K562 (cell line): ENCODE results near the gene HEY2. TPM values are rescaled to one million over a fixed set of nuclear protein-coding genes. Genes with fewer than 3 reads are reported as not detected.

Experiments used
- CCAR2 ChIP-seq: fragments of 200-400 bp; formaldehyde crosslinking; IDR thresholded peaks from 2 replicates; pipeline ENCODE4 v1.6.1; 2017; ENCODE audit warnings: mild to moderate bottlenecking, low read depth, low read length
- CHCHD3 ChIP-seq: fragments of 250-450 bp; sonication (Bioruptor Pico); IDR thresholded peaks from 2 replicates; pipeline ENCODE4 v2.1.2; 2022; ENCODE audit warnings: mild to moderate bottlenecking
- CXXC5 ChIP-seq: fragments of 250-450 bp; sonication (Bioruptor Pico); IDR thresholded peaks from 2 replicates; pipeline ENCODE4 v1.8.0; 2022; ENCODE audit warnings: inconsistent platforms, mild to moderate bottlenecking, moderate library complexity
- DACH1 ChIP-seq: fragments of 450-650 bp; IDR thresholded peaks from 2 replicates; pipeline ENCODE4 v1.6.1; 2018; ENCODE audit not compliant: partially characterized antibody
- DNMT1 ChIP-seq: fragments of 450-650 bp; IDR thresholded peaks from 2 replicates; pipeline ENCODE4 v1.6.1; 2016; ENCODE audit warnings: antibody characterized with exemption, mild to moderate bottlenecking
- FOXJ3 ChIP-seq: sonication (generic); formaldehyde crosslinking; IDR thresholded peaks from 2 replicates; pipeline ENCODE4 v1.4.0; 2020; ENCODE audit warnings: mild to moderate bottlenecking, missing genetic modification reagents
- FOXP4 ChIP-seq: sonication (generic); formaldehyde crosslinking; IDR thresholded peaks from 2 replicates; pipeline ENCODE4 v1.8.0; 2022; ENCODE audit warnings: mild to moderate bottlenecking, missing genetic modification reagents, borderline replicate concordance
- GATA2 ChIP-seq: sonication (generic); formaldehyde crosslinking; IDR thresholded peaks from 2 replicates; pipeline ENCODE4 v1.4.0; 2020; ENCODE audit warnings: mild to moderate bottlenecking, missing genetic modification reagents
- NEUROD1 ChIP-seq: fragments of 150-350 bp; IDR thresholded peaks from 2 replicates; pipeline ENCODE4 v1.6.1; 2014; ENCODE audit warnings: borderline replicate concordance, low read length, low read depth; ENCODE audit not compliant: partially characterized antibody
- NFE2 ChIP-seq: IDR thresholded peaks from 2 replicates; pipeline ENCODE4 v1.6.1; 2014; ENCODE audit warnings: antibody characterized with exemption, low read depth
- SMARCA4 ChIP-seq: fragments of 450-650 bp; IDR thresholded peaks from 2 replicates; pipeline ENCODE4 v1.6.1; 2016
- SREBF2 ChIP-seq: sonication (generic); formaldehyde crosslinking; IDR thresholded peaks from 2 replicates; pipeline ENCODE4 v1.4.0; 2020; ENCODE audit warnings: mild to moderate bottlenecking, missing genetic modification reagents
- ZC3H4 ChIP-seq: sonication (generic); formaldehyde crosslinking; IDR thresholded peaks from 2 replicates; pipeline ENCODE4 v1.9.0; 2021; ENCODE audit warnings: missing genetic modification reagents, borderline replicate concordance
- ZNF217 ChIP-seq: sonication (generic); formaldehyde crosslinking; IDR thresholded peaks from 2 replicates; pipeline ENCODE4 v1.8.0; 2022; ENCODE audit warnings: mild to moderate bottlenecking, missing genetic modification reagents
- ZNF224 ChIP-seq: sonication (generic); formaldehyde crosslinking; IDR thresholded peaks from 2 replicates; pipeline ENCODE4 v1.8.0; 2022; ENCODE audit warnings: mild to moderate bottlenecking, missing genetic modification reagents
- polyA plus RNA-seq, 8 experiments: library from polyadenylated mRNA; depleted of rRNA in 4 of 8; stranded (reverse) in 5 of 8; unstranded in 3 of 8; fragments of >200 nt; fragmentation: Nextera tagmentation in 2 of 8; fragmentation: Illumina TruSeq in 1 of 8; extraction: Ambion mirVana in 2 of 8; extraction: Trizol in 1 of 8; gene quantifications; 2 replicates each; pipeline versions ENCODE4 v1.2.1 to v1.2.3, GENCODE V29; 2011 to 2014; ENCODE audit warnings: inconsistent platforms in 1 of 8, missing spikeins in 1 of 8
- total RNA-seq, 7 experiments: library from RNA; depleted of rRNA in 6 of 7; stranded (reverse); fragments of >200 nt in 6 of 7; fragmentation: Illumina TruSeq in 2 of 7; extraction: Trizol in 2 of 7; gene quantifications; 2 replicates each; pipeline versions ENCODE4 v1.2.1 to v1.2.3, GENCODE V29; 2011 to 2021; ENCODE audit warnings: low replicate concordance in 1 of 7
- TF ChIP-seq, protein P1 (sequence below), 2 experiments: fragments of 450-650 bp; IDR thresholded peaks; 2 replicates each; pipeline ENCODE4 v1.6.1; 2018; ENCODE audit warnings: mild to moderate bottlenecking in 2 of 2, low read depth in 1 of 2; ENCODE audit not compliant: partially characterized antibody in 2 of 2
- TF ChIP-seq, protein P2 (sequence below): fragments of 250-450 bp; sonication (Bioruptor Pico); IDR thresholded peaks from 2 replicates; pipeline ENCODE4 v1.5.0; 2021; ENCODE audit warnings: mild to moderate bottlenecking, borderline replicate concordance
- TF ChIP-seq, protein P3 (sequence below): fragments of 250-450 bp; sonication (Bioruptor Pico); IDR thresholded peaks from 2 replicates; pipeline ENCODE4 v1.8.0; 2021; ENCODE audit warnings: mild to moderate bottlenecking, moderate library complexity

HEY2 gene
- total and polyA plus RNA-seq, 9 of the 15 experiments (the other 6 are each of a cell fraction or from before 2014, with no cell fraction given): 0.03 to 0.07 (median 0.06) TPM; not detected in 5

DNA sequence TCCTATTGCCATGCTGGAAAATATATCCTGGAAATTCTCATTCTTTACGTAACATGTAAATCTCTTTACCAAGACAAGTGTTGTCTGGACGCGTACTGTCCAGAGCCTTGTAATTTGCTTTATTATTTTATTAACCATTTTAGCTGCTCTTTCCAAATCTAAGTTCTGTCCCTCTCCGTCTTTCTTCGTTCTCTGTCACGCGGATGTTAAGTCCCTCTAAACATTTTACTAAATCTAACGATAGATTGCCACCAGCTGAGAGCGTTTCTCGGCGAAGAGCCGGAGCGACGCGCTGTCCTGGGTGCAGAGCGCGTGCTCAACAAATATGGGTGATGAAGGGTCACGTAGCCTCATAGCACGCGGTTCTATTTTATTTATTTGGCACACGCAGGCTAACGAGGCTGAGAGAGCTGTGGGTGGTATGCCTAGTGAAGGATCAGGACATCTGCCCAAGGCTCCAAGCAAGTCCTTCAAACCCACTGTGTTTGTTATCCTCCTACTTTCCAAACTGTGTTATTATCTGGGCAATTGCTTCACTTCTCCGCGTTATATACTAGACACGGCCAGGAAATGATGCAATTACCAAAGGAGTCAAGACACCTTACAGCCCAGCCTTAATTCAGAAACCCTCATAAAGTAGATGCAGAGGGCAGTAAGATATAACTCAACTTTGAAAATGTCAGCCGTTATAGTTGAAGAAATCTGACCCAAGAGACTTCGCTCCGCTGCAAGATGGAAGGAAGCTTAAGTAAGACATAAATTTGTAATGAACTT lies 31.3 kb downstream of the HEY2 start (continued):
- TF ChIP-seq, protein P1, sequence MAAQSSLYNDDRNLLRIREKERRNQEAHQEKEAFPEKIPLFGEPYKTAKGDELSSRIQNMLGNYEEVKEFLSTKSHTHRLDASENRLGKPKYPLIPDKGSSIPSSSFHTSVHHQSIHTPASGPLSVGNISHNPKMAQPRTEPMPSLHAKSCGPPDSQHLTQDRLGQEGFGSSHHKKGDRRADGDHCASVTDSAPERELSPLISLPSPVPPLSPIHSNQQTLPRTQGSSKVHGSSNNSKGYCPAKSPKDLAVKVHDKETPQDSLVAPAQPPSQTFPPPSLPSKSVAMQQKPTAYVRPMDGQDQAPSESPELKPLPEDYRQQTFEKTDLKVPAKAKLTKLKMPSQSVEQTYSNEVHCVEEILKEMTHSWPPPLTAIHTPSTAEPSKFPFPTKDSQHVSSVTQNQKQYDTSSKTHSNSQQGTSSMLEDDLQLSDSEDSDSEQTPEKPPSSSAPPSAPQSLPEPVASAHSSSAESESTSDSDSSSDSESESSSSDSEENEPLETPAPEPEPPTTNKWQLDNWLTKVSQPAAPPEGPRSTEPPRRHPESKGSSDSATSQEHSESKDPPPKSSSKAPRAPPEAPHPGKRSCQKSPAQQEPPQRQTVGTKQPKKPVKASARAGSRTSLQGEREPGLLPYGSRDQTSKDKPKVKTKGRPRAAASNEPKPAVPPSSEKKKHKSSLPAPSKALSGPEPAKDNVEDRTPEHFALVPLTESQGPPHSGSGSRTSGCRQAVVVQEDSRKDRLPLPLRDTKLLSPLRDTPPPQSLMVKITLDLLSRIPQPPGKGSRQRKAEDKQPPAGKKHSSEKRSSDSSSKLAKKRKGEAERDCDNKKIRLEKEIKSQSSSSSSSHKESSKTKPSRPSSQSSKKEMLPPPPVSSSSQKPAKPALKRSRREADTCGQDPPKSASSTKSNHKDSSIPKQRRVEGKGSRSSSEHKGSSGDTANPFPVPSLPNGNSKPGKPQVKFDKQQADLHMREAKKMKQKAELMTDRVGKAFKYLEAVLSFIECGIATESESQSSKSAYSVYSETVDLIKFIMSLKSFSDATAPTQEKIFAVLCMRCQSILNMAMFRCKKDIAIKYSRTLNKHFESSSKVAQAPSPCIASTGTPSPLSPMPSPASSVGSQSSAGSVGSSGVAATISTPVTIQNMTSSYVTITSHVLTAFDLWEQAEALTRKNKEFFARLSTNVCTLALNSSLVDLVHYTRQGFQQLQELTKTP (IDR thresholded peaks at IDR 0.05; ENCODE audit: low read depth in 1 of 2, partially characterized antibody in 2 of 2): peak in 1 of 2 experiments; percentile 61
- TF ChIP-seq SREBF2: no peak
- peak; percentile 39; the same call in 1 of the 2 replicates for TF ChIP-seq ZNF224 (CRISPR knock-in tag)
- TF ChIP-seq ZC3H4 (CRISPR knock-in tag): peak; percentile 87; the same call in 1 of the 2 replicates
- no peak for TF ChIP-seq FOXJ3 (CRISPR knock-in tag)
- TF ChIP-seq NFE2: 0 out of 2 replicates have a peak, but pooled peaks have one; percentile 21
- no peak for TF ChIP-seq CCAR2
- TF ChIP-seq CHCHD3 (CRISPR knock-in tag): no peak
- TF ChIP-seq GATA2 (CRISPR knock-in tag): no peak
- TF ChIP-seq CXXC5 (CRISPR knock-in tag): peak; percentile 71
- peak; percentile 18 for TF ChIP-seq NEUROD1
- peak; percentile 35 for TF ChIP-seq DACH1
- no peak for TF ChIP-seq ZNF217
- peak; percentile 14; the same call in 1 of the 2 replicates for TF ChIP-seq SMARCA4
- no peak for TF ChIP-seq DNMT1
- 0 out of 2 replicates have a peak, but pooled peaks have one; percentile 73 for TF ChIP-seq FOXP4 (CRISPR knock-in tag)
- TF ChIP-seq, protein P2, sequence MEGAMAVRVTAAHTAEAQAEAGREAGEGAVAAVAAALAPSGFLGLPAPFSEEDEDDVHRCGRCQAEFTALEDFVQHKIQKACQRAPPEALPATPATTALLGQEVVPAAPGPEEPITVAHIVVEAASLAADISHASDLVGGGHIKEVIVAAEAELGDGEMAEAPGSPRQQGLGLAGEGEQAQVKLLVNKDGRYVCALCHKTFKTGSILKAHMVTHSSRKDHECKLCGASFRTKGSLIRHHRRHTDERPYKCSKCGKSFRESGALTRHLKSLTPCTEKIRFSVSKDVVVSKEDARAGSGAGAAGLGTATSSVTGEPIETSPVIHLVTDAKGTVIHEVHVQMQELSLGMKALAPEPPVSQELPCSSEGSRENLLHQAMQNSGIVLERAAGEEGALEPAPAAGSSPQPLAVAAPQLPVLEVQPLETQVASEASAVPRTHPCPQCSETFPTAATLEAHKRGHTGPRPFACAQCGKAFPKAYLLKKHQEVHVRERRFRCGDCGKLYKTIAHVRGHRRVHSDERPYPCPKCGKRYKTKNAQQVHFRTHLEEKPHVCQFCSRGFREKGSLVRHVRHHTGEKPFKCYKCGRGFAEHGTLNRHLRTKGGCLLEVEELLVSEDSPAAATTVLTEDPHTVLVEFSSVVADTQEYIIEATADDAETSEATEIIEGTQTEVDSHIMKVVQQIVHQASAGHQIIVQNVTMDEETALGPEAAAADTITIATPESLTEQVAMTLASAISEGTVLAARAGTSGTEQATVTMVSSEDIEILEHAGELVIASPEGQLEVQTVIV (CRISPR knock-in tag): no peak
- TF ChIP-seq, protein P3, sequence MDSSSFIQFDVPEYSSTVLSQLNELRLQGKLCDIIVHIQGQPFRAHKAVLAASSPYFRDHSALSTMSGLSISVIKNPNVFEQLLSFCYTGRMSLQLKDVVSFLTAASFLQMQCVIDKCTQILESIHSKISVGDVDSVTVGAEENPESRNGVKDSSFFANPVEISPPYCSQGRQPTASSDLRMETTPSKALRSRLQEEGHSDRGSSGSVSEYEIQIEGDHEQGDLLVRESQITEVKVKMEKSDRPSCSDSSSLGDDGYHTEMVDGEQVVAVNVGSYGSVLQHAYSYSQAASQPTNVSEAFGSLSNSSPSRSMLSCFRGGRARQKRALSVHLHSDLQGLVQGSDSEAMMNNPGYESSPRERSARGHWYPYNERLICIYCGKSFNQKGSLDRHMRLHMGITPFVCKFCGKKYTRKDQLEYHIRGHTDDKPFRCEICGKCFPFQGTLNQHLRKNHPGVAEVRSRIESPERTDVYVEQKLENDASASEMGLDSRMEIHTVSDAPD (CRISPR knock-in tag): no peak
